Measurements from ENCODE around the gene DDX4. TPM values are rescaled to one million over a fixed set of nuclear protein-coding genes. Genes with fewer than 3 reads are reported as not detected.
"Not testable (repeated sequence)": the region's sequence is repeated elsewhere in the genome, so short reads cannot be mapped to it uniquely, and the experiment has no call there.

Gene DDX4
- polyA plus RNA-seq, 3 donors from 2014 or later = not detected

- Mint-ChIP-seq H3K4me1 (peaks cover 18 to 32% of the 10 kb centered on the region in 2 donors), H3K4me3 (peak within 1 kb of the TSS; percentile 97 to 99 (median 99)), H3K27ac (peak within 1 kb of the TSS; percentile 84 to 96 (median 92)), H3K27me3 (ENCODE audit: low read depth in 3 of 3) (peaks cover 0 to 14% (median 4%) of the 10 kb centered on the region in 3 donors), H3K9me3 (no peaks in the 10 kb centered on the region), H3K36me3 (no peaks in the 10 kb centered on the region)
- peak; percentile 87 to 89 (median 88) for DNase-seq
These were observed 25.6 kb upstream of the DDX4 start, which contains the start of gene SLC38A9 for GRCh38 chr5:55712023-55712859. SLC38A9 (minus strand) TSS chr5:55712324; CDS start chr5:55697958, 14,366 bp downstream.

DNA sequence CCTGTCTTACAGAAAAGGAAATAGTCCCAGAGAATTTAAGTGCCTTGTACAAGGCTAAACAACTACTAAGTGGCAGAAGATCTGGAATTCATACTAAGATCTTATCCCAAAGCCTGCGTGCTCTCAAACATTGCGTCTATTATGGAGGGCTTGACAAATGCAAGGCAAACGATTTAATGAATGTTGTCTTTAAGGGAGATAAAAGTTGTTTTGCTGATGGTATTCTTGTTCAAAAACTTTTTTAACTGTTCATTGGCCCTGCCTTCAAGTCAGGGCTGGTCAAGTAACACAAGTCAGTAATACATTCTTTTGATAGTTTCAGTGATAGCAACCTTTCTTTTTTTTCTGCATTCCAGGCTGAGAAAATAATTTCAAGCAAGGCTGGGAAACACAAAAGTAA is 24.0 kb upstream of the DDX4 start:
- Mint-ChIP-seq H3K9me3 (no peaks in the 10 kb centered on the region), H3K27me3 (ENCODE audit: low read depth in 3 of 3) (peaks cover 0 to 14% (median 4%) of the 10 kb centered on the region in 3 donors), H3K4me3 (no peak overlapping the region), H3K27ac (no peak overlapping the region), H3K36me3 (no peaks in the 10 kb centered on the region), H3K4me1 (peaks cover 17 to 25% of the 10 kb centered on the region in 2 donors)
- no peak for DNase-seq

- Mint-ChIP-seq H3K9me3 (no peaks in the 10 kb centered on the region), H3K27ac (no peak overlapping the region), H3K36me3 (peaks cover 0 to 3% (median 0%) of the 10 kb centered on the region in 3 donors), H3K27me3 (ENCODE audit: low read depth in 3 of 3) (peaks cover 0 to 16% (median 4%) of the 10 kb centered on the region in 3 donors), H3K4me1 (peaks cover 16 to 20% of the 10 kb centered on the region in 2 donors), H3K4me3 (no peak overlapping the region)
- no peak for DNase-seq
These were observed 23.5 kb upstream of the DDX4 start for GRCh38 chr5:55714339-55714738.

GRCh38 chr5:55714749-55715148 is 23.1 kb upstream of the DDX4 start:
- H3K9me3 Mint-ChIP-seq = no peaks in the 10 kb centered on the region
- no peak overlapping the region for H3K27ac Mint-ChIP-seq
- peaks cover 0 to 3% (median 0%) of the 10 kb centered on the region in 3 donors for H3K36me3 Mint-ChIP-seq
- no peak overlapping the region for H3K4me3 Mint-ChIP-seq
- H3K4me1 Mint-ChIP-seq = peaks cover 16 to 20% of the 10 kb centered on the region in 2 donors
- no peak for DNase-seq
- H3K27me3 Mint-ChIP-seq (ENCODE audit: low read depth in 3 of 3) = peaks cover 0 to 16% (median 4%) of the 10 kb centered on the region in 3 donors

- Mint-ChIP-seq H3K27ac (no peak overlapping the region), H3K4me1 (peaks cover 16 to 20% of the 10 kb centered on the region in 2 donors), H3K9me3 (no peaks in the 10 kb centered on the region), H3K36me3 (peaks cover 0 to 3% (median 0%) of the 10 kb centered on the region in 3 donors), H3K4me3 (no peak overlapping the region), H3K27me3 (ENCODE audit: low read depth in 3 of 3) (peaks cover 2 to 16% (median 4%) of the 10 kb centered on the region in 3 donors)
- no peak for DNase-seq
These were observed 22.3 kb upstream of the DDX4 start for GRCh38 chr5:55715519-55716078.

DNA sequence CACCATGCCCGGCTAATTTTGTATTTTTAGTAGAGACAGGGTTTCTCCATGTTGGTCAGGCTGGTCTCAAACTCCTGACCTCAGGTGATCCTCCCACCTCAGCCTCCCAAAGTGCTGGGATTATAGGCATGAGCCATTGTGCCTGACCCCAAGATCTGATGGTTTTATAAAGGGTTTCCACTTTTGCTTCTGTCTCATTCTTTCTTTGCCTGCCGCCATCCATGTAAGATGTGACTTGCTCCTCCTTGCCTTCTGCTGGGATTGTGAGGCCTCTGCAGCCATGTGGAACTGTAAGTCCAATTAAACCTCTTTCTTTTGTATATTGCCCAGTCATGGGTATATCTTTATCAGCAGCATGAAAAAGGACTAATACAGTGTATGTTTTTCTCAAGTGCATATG is 18.8 kb upstream of the DDX4 start:
- not testable (repeated sequence) for H3K36me3 Mint-ChIP-seq, H3K27ac Mint-ChIP-seq, H3K4me3 Mint-ChIP-seq, H3K4me1 Mint-ChIP-seq, DNase-seq, H3K9me3 Mint-ChIP-seq
- peaks cover 4 to 16% (median 5%) of the 10 kb centered on the region in 3 donors for H3K27me3 Mint-ChIP-seq (ENCODE audit: low read depth in 3 of 3)

DNA sequence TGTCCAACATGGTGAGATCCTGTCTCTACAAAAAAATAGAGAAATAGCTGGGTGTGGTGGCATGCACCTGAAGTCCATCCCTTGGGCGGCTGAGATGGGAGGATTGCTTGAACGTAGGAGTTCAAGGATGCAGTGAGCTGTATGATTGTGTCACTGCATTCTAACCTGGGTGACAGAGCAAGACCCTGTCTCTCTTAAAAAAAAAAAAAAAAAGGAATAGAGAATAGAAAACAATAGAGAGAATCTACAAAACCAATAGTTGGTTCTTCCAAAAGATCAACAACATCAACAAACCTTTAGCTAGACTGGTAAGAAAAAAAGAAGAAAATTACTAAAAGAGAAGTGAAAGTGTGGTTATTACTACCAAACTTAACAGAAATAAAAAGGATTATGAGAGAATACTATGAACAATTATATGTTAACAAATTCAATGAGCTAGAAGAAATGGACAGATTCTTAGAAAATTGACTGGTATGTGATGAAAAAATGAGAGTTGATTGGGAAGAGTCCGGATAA is 17.6 kb upstream of the DDX4 start:
- H3K27ac Mint-ChIP-seq = no peak overlapping the region
- peaks cover 4 to 10% (median 4%) of the 10 kb centered on the region in 3 donors for H3K27me3 Mint-ChIP-seq (ENCODE audit: low read depth in 3 of 3)

GRCh38 chr5:55724281-55724680 is 13.6 kb upstream of the DDX4 start:
- H3K27ac Mint-ChIP-seq = no peak overlapping the region
- H3K27me3 Mint-ChIP-seq (ENCODE audit: low read depth in 3 of 3) = peaks cover 2 to 8% (median 5%) of the 10 kb centered on the region in 3 donors
- H3K4me3 Mint-ChIP-seq = no peak overlapping the region
- H3K36me3 Mint-ChIP-seq = no peaks in the 10 kb centered on the region
- H3K9me3 Mint-ChIP-seq = no peaks in the 10 kb centered on the region
- no peak for DNase-seq
- H3K4me1 Mint-ChIP-seq = no peaks in the 10 kb centered on the region

More for the DNA sequence above, 17.6 kb upstream of the DDX4 start:
- H3K4me1 Mint-ChIP-seq = no peaks in the 10 kb centered on the region
- DNase-seq = no peak
- H3K4me3 Mint-ChIP-seq = no peak overlapping the region
- no peaks in the 10 kb centered on the region for H3K9me3 Mint-ChIP-seq
- H3K36me3 Mint-ChIP-seq = peaks cover 0 to 3% (median 0%) of the 10 kb centered on the region in 3 donors

DNA sequence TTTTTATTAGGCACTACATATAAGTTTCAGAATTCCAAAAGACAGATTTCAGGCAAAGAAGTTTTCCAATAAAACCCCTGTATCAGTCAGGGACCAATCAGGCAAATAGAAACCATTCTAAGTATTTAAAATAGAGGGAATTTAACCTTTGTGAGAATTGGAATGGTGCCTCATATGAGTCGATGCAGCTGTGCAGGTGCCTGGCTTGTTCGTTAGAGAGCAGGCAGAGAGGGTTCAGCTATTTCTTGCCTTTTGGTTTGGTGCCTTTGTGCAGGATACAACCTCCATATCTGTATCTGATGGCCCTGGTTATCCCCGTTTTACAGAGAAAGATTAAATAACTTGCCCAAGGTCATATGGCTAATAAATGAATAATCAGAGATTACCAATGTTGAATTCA is 6.0 kb upstream of the DDX4 start:
- DNase-seq = no peak
- H3K27ac Mint-ChIP-seq = no peak overlapping the region
- peaks cover 0 to 2% (median 0%) of the 10 kb centered on the region in 3 donors for H3K27me3 Mint-ChIP-seq (ENCODE audit: low read depth in 3 of 3)
- no peaks in the 10 kb centered on the region for H3K4me1 Mint-ChIP-seq
- H3K9me3 Mint-ChIP-seq = no peaks in the 10 kb centered on the region
- no peak overlapping the region for H3K4me3 Mint-ChIP-seq
- no peaks in the 10 kb centered on the region for H3K36me3 Mint-ChIP-seq

GRCh38 chr5:55732585-55732984 is 5.3 kb upstream of the DDX4 start:
- H3K27me3 Mint-ChIP-seq (ENCODE audit: low read depth in 3 of 3) = peaks cover 0 to 2% (median 0%) of the 10 kb centered on the region in 3 donors
- no peaks in the 10 kb centered on the region for H3K9me3 Mint-ChIP-seq
- H3K4me3 Mint-ChIP-seq = no peak overlapping the region
- no peak for DNase-seq
- no peaks in the 10 kb centered on the region for H3K36me3 Mint-ChIP-seq
- no peak overlapping the region for H3K27ac Mint-ChIP-seq
- no peaks in the 10 kb centered on the region for H3K4me1 Mint-ChIP-seq

DNA sequence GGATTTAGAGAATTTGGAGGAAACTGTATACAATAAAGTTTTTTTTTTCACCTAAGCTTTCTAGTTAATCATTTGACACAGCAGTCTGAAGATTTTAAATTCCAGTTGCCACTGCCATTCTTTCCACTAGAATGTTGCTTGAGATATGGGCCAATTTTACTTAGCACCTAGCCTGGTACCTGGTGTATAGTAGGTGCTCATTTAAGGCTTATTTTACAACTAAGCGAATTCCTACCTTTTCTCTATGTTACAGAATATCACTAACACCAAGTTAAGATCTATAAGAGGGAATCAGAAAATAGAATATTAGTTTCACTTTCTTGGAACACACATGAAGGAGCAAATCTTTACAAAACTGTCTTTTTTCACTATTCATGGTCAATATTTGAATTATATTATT is 3.2 kb upstream of the DDX4 start:
- no peak for DNase-seq
- no peak overlapping the region for H3K27ac Mint-ChIP-seq
- no peaks in the 10 kb centered on the region for H3K36me3 Mint-ChIP-seq
- H3K4me1 Mint-ChIP-seq = no peaks in the 10 kb centered on the region
- H3K27me3 Mint-ChIP-seq (ENCODE audit: low read depth in 3 of 3) = peaks cover 0 to 4% (median 2%) of the 10 kb centered on the region in 3 donors
- H3K9me3 Mint-ChIP-seq = no peaks in the 10 kb centered on the region
- H3K4me3 Mint-ChIP-seq = no peak overlapping the region

DNA sequence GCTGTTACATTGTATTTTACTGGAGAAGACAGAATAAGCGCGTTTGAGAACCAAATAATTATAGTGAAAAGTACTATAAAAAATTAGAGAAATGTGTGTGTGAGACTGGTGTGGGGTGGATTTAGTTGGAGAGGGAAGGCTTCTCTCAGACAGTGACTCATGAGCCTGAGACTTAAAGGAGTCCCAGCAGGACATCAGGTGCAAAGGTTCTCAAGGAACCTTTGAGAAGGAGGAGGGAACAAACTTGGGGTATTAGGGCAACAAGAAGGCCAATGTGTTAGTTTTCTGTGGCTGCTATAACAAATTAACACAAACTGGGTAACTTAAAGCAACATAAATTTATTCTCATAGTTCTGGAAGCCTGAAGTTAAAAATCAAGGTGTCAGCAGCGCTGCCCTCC is 4.9 kb downstream of the DDX4 start:
- Mint-ChIP-seq H3K9me3 (no peaks in the 10 kb centered on the region), H3K27me3 (ENCODE audit: low read depth in 3 of 3) (peaks cover 2 to 4% (median 3%) of the 10 kb centered on the region in 3 donors), H3K27ac (no peak overlapping the region), H3K36me3 (no peaks in the 10 kb centered on the region), H3K4me1 (no peaks in the 10 kb centered on the region), H3K4me3 (no peak overlapping the region)
- DNase-seq = no peak

- H3K27me3 Mint-ChIP-seq (ENCODE audit: low read depth in 3 of 3) = peaks cover 0 to 4% (median 2%) of the 10 kb centered on the region in 3 donors
- no peak overlapping the region for H3K27ac Mint-ChIP-seq
- no peaks in the 10 kb centered on the region for H3K36me3 Mint-ChIP-seq
- no peak overlapping the region for H3K4me3 Mint-ChIP-seq
- no peaks in the 10 kb centered on the region for H3K4me1 Mint-ChIP-seq
- H3K9me3 Mint-ChIP-seq = no peaks in the 10 kb centered on the region
- DNase-seq = no peak
These were observed 10.0 kb downstream of the DDX4 start for GRCh38 chr5:55747778-55748318.

DNA sequence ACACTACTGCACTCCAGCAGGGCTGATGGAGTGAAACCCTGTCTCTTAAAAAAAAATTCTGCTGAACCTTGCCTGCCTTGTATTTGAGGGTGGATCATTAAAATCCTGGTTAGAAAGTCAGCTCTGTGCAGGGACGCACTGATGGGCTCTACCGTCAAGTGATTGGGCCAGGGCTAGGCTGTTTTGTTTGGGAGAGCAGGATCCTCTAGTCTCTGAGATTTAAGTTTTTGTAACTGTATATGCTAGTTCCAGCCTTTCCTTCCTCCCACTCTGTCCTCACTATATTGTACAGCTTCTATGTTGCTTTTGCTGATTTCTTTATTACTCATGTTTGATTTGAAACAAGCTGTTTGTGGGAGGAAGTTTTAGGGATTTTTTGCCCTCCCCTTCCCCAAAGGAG is 11.5 kb downstream of the DDX4 start:
- H3K36me3 Mint-ChIP-seq = no peaks in the 10 kb centered on the region
- no peaks in the 10 kb centered on the region for H3K9me3 Mint-ChIP-seq
- H3K27ac Mint-ChIP-seq = no peak overlapping the region
- no peaks in the 10 kb centered on the region for H3K4me1 Mint-ChIP-seq
- H3K27me3 Mint-ChIP-seq (ENCODE audit: low read depth in 3 of 3) = peaks cover 0 to 7% (median 0%) of the 10 kb centered on the region in 3 donors
- DNase-seq = no peak
- H3K4me3 Mint-ChIP-seq = no peak overlapping the region

All from immature natural killer cell (primary cell).